ENCODE data around the gene TRMT13.
"Not testable (repeated sequence)": the region's sequence is repeated elsewhere in the genome, so short reads cannot be mapped to it uniquely, and the experiment has no call there.

TRMT13 gene

DNA sequence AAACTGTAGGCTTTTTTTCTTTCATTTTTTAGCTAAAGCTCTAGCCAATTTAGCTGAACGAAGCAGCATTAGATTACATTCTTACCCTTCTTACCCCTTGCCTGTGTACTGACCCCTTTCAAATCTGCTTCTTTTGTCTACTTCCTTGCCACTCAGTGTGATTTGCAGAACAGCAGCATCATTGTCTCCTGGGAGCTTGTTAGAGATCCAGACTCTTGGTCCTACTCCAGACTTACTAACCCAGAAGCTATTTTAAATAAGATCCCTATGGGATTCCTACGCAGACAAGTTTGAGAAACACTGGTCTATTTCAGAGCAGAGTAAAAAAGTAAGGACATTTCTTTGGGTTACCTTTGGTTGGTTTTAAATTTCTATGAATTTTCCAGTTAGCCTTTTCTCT is 31.3 kb downstream of the TRMT13 start:
- DNase-seq: peak in 1 of 56 donors; percentile 2

DNA sequence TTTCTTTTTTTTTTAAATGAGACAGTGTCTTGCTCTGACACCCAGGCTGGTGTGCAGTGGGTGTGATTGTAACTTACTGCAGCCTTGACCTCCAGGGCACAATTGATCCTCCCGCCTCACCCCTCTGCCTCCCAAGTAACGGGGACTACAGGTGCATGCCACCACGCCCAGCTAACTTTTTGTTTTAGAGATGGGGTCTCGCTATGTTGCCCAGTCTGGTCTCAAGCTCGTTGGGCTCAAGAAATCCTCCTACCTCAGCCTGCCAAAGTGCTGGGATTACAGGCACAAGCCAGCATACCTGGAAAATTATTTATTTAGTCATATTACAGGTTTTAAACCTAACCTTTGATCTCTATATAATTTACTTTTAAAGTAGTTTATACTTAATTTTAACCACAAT is 31.7 kb downstream of the TRMT13 start:
- DNase-seq: no peak

DNA sequence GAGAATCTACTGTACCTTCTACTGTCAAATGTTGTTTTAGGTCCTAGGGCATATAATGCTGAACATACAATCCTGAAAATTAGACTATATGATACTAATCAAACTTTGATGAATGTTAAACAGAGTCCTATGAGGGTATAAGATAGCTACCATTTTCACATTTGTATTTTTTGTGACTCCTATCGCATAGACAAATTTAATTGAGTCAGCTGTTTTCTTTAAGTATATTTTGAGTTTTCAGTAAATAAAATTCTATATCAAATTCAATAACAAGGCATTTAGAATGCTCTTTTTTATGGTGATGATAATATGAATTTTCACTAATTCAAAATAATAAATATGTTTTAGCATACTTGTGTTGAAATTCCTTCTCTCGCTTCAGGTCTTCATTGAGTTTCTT is 35.1 kb downstream of the TRMT13 start:
- no peak for DNase-seq

DNA sequence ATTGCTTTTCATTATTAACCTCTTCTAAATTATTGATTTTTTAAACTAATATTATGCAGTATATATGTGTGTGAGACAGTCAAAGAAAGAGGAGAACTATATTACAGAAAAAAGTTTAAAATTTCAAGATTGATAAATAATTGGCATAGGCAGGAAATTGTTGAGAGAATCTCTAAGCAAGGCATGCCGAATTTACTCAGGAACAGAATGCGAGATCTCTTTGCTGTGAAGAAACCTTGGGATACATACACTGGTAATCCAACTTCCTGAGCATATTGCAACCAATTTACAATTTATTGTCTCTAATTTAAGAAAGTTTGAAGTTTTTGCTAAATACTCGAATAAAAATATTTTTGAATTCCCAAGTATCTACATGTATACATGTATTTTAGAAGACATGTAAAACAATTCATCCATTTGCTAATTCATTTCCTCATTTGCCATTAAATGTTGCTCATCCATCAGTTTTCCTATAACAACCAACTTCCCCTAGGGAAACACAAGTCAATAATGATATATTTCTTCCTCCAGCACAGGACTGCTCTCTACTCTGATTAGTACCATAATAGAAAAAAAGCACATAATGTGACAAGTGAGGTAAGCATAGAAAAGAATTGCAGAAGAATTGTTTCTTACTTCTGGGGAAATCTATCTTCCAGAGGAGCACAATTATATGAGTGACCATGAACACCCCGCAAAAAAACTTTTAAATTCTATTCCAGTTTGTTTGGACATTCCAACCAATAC is 44.5 kb downstream of the TRMT13 start:
- no peak for DNase-seq

DNA sequence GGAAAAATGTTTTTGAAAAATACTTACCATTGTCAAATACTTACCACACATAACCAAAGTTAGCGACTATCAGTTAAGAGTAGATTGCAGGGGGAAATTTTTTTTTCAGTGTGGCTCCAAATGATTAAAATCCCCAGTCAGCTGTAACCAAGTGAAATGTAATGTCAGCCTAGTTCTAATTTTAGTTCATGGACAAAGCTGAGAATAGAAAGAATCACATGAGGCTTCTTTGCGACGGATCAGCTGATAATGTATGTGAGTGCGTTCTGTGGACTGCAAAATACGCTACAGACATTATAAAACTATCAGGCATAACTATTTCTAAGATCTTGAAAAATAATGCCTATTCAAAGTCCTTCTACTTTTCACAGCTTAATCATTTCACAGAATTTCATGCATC is 45.1 kb downstream of the TRMT13 start, which contains the start of gene LRRC39:
Gene LRRC39 (minus strand): TSS at position 166 of the 400 bp plus-strand sequence. CDS start 9,740 bp downstream, outside the sequence.
- DNase-seq: no peak

DNA sequence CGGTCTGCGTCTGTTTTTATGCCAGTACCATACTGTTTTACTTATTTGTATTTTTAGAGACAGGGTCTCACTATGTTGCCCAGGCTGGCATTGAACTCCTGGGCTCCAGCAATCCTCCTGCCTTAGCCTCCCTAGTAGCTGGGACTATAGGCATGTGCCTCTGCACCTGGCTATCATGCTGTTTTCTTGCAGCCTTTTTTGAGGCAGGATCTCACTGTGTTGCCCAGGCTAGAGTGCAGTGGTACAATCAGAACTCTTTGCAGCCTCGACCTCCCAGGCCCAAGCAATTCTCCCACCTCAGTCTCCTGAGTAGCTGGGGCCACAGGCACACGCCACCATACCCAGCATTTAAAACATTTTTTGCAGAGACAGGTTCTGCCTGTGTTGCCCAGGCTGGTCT is 50.4 kb downstream of the TRMT13 start:
- no peak for DNase-seq

DNA sequence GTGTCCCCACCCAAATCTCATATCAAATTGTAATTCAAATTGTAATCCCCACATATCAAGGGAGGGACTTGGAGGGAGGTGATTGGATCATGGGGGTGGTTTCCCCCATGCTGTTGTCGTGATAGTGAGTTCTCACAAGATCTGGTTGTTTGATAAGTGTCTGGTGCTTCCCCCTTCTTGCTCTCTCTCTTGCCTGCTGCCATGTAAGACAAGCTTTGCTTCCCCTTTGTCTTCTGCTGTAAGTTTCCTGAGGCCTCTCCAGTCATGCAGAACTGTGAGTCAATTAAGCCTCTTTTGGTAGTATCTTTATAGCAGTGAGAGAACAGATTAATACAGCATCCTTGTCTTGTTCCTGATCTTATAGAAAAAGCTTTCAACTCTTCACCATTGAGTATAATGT is 51.6 kb downstream of the TRMT13 start:
- DNase-seq: no peak

DNA sequence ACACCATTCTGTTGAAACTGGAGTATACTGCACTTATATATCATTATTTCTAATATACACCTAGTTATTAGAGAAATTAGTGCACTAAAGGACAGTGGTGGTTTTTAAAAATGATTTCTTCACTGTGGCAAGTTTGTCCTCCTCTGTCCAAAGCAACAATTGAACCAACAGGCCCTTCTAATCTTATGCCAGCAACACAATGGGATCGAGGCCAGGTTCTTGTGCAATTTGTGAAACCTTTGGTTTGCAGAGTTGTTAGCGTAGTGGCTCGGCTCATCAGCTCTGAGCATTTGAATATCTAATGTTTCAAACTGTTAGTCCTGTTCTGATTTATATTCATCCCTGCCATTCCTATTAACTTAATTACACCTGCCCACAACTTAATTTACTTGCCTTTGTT is 54.9 kb downstream of the TRMT13 start:
- DNase-seq: peak in 16 of 56 donors; percentile 3 to 54 (median 10)

DNA sequence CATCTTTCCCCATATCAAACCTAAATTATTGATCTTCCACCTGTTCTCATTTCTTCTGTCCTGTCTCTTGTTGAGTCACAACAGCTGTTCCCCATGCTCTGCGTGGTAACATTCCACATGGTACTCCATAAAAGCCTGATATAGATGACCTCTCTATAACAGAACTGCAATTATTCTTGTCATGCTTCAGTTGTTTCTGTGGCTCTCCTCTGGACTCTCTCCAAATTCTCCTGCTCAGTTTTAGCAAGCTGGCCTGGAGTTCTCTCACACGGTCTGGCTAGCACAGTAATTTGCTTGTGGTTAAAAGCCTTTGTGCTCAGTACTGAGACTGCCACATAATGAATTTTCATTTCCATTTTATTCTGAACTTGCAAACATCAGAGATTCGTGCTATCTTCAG is 55.7 kb downstream of the TRMT13 start:
- peak in 39 of 56 donors; percentile 1 to 73 (median 20) for DNase-seq

DNA sequence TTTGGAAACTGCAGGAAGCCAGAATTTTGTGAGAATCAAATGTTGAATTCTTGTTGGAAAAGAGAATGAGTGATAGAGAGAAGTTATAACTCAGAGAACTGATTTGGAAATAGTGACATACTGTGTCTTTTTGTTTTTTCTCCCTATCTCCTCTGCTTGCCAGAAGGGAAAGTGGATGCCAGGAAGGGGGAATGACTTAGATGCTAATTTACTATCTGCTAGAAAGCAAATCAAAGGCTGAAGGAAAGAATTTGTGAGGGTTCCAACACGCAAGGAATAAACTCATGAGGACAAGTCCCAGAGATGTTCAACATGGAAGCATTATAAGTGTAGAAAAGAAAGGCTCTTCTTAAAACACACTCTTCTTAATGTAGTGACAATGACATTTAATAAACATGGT is 65.6 kb downstream of the TRMT13 start:
- DNase-seq: no peak

DNA sequence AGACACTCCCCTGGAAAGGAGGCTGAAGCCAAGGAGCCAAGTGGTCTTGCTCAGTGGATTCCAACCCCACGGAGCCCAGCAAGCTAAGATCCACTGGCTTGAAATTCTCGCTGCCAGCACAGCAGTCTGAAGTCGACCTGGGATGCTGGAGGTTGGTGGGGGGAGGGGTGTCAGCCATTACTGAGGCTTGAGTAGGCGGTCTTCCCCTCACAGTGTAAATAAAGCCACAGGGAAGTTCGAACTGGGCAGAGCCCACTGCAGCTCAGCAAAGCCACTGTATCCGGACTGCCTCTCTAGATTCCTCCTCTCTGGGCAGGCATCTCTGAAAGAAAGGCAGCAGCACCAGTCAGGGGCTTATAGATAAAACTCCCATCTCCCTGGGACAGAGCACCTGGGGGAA is 67.1 kb downstream of the TRMT13 start:
- not testable (repeated sequence) for DNase-seq
